ENCODE measurements around the gene SLC2A4. TPM values are rescaled to one million over a fixed set of nuclear protein-coding genes. Genes with fewer than 3 reads are reported as not detected.

SLC2A4 gene
- total RNA-seq, 1 donor from 2014 or later = 3.2 TPM

GRCh38 chr17:7279448-7279847, 2.1 kb upstream of the SLC2A4 start:
- Histone ChIP-seq H3K4me1 (peaks cover 24% of the 10 kb centered on the region), H3K4me3 (no peak overlapping the region), H3K36me3 (no peaks in the 10 kb centered on the region), H3K9me3 (no peaks in the 10 kb centered on the region), H3K27ac (no peak overlapping the region), H3K27me3 (no peaks in the 10 kb centered on the region)
- TF ChIP-seq CTCF (IDR thresholded peaks at IDR 0.05) = no peak
- no peak for TF ChIP-seq POLR2AphosphoS5 (IDR thresholded peaks at IDR 0.05; ENCODE audit: insufficient read depth in 1 of 2, low read depth in 1 of 2)
- TF ChIP-seq POLR2A (IDR thresholded peaks at IDR 0.05) = no peak
- no peak for DNase-seq (ENCODE audit: extremely low spot score in 2 of 2)
- intact Hi-C loops (cut with DNase I) = no loop called here

GRCh38 chr17:7280519-7281073, 922 bp upstream of the SLC2A4 start:
- H3K4me3 ChIP-seq = peak overlapping the region; percentile 43
- DNase-seq (ENCODE audit: extremely low spot score in 2 of 2) = no peak
- H3K9me3 ChIP-seq = no peaks in the 10 kb centered on the region
- peak overlapping the region; percentile 77 for H3K27ac ChIP-seq
- intact Hi-C loops (cut with DNase I) = loop anchor here (2.0 kb wide), 1 partner anchor 16 kb away; no protein-coding TSS in a partner anchor
- H3K36me3 ChIP-seq = no peaks in the 10 kb centered on the region
- H3K4me1 ChIP-seq = peaks cover 24% of the 10 kb centered on the region
- H3K27me3 ChIP-seq = no peaks in the 10 kb centered on the region
- peak; percentile 83 to 92 (median 90) for TF ChIP-seq CTCF (IDR thresholded peaks at IDR 0.05)
- TF ChIP-seq POLR2A (IDR thresholded peaks at IDR 0.05) = no peak
- TF ChIP-seq POLR2AphosphoS5 (IDR thresholded peaks at IDR 0.05; ENCODE audit: insufficient read depth in 1 of 2, low read depth in 1 of 2) = peak in 1 of 2 donors; percentile 51

GRCh38 chr17:7281953-7282751, 634 bp downstream of the SLC2A4 start:
- intact Hi-C loops (cut with DNase I) = loop anchor here (2.0 kb wide), 1 partner anchor 15 kb away; no protein-coding TSS in a partner anchor
- Histone ChIP-seq H3K27me3 (no peaks in the 10 kb centered on the region), H3K4me1 (peaks cover 24% of the 10 kb centered on the region), H3K36me3 (no peaks in the 10 kb centered on the region), H3K27ac (peak overlapping the region; percentile 52), H3K9me3 (no peaks in the 10 kb centered on the region), H3K4me3 (peak overlapping the region; percentile 43)
- DNase-seq (ENCODE audit: extremely low spot score in 2 of 2) = no peak
- TF ChIP-seq CTCF (IDR thresholded peaks at IDR 0.05) = no peak
- no peak for TF ChIP-seq POLR2A (IDR thresholded peaks at IDR 0.05)
- TF ChIP-seq POLR2AphosphoS5 (IDR thresholded peaks at IDR 0.05; ENCODE audit: insufficient read depth in 1 of 2, low read depth in 1 of 2) = peak in 1 of 2 donors; percentile 23

GRCh38 chr17:7282752-7283321, 1.3 kb downstream of the SLC2A4 start:
- Histone ChIP-seq H3K27me3 (no peaks in the 10 kb centered on the region), H3K9me3 (no peaks in the 10 kb centered on the region), H3K27ac (peak overlapping the region; percentile 52), H3K4me3 (peak overlapping the region; percentile 43), H3K36me3 (no peaks in the 10 kb centered on the region), H3K4me1 (peaks cover 24% of the 10 kb centered on the region)
- intact Hi-C loops (cut with DNase I) = no loop called here
- no peak for TF ChIP-seq POLR2AphosphoS5 (IDR thresholded peaks at IDR 0.05; ENCODE audit: insufficient read depth in 1 of 2, low read depth in 1 of 2)
- no peak for TF ChIP-seq CTCF (IDR thresholded peaks at IDR 0.05)
- TF ChIP-seq POLR2A (IDR thresholded peaks at IDR 0.05) = no peak
- no peak for DNase-seq (ENCODE audit: extremely low spot score in 2 of 2)
